Peyer's patch (tissue), 4 donors: Measurements from ENCODE around the gene COL27A1. TPM values are rescaled to one million over a fixed set of nuclear protein-coding genes. Genes with fewer than 3 reads are reported as not detected.

Experiments used
- DNase-seq, 3 donors: peaks; one replicate each; pipeline ENCODE4 v3.0.0-alpha.2; 2017 to 2019
- H3K27ac ChIP-seq, 4 donors: fragments of 200-600 bp; sonication (generic); one replicate each; pipeline ENCODE4 v1.5.1; 2016 to 2019
- H3K27me3 ChIP-seq, 2 donors: fragments of 200-600 bp; sonication (generic); one replicate each; pipeline ENCODE4 v1.5.1; 2019
- H3K36me3 ChIP-seq, 3 donors: fragments of 200-600 bp; sonication (generic); one replicate each; pipeline ENCODE4 v1.5.1; 2016 to 2019
- H3K4me1 ChIP-seq, 4 donors: fragments of 200-600 bp; sonication (generic); one replicate each; pipeline ENCODE4 v1.5.1; 2016 to 2019
- H3K4me3 ChIP-seq, 4 donors: fragments of 200-600 bp; sonication (generic); 1 replicate in 3 of 4; 2 replicates in 1 of 4; pipeline ENCODE4 v1.5.1; 2016 to 2019; ENCODE audit warnings: mild to moderate bottlenecking in 1 of 4
- H3K9me3 ChIP-seq, 4 donors: fragments of 200-600 bp; sonication (generic); one replicate each; pipeline ENCODE4 v1.5.1; 2016 to 2019; ENCODE audit warnings: mild to moderate bottlenecking in 1 of 4
- POLR2A ChIP-seq, 2 donors: fragments of 450-650 bp; IDR thresholded peaks; one replicate each; pipeline ENCODE4 v1.5.1; 2017; ENCODE audit warnings: antibody characterized with exemption in 2 of 2, mild to moderate bottlenecking in 2 of 2, moderate library complexity in 2 of 2
- total RNA-seq, 4 donors: library from RNA; depleted of rRNA; stranded (reverse); fragments of >200 nt; gene quantifications; one replicate each; pipeline ENCODE4 v1.1.0, GENCODE V29; 2016
- TF ChIP-seq, protein P1 (sequence below), 6 experiments: fragments of 450-650 bp in 4 of 6; fragments of 200-600 bp in 2 of 6; sonication (generic) in 1 of 6; IDR thresholded peaks; one replicate each; pipeline ENCODE4 v1.5.1; 2017 to 2019; ENCODE audit warnings: antibody characterized with exemption in 6 of 6, mild to moderate bottlenecking in 3 of 6, moderate library complexity in 1 of 6

Gene COL27A1
- total RNA-seq, 4 donors from 2014 or later = 5.8 to 23.1 (median 7.2) TPM

DNA sequence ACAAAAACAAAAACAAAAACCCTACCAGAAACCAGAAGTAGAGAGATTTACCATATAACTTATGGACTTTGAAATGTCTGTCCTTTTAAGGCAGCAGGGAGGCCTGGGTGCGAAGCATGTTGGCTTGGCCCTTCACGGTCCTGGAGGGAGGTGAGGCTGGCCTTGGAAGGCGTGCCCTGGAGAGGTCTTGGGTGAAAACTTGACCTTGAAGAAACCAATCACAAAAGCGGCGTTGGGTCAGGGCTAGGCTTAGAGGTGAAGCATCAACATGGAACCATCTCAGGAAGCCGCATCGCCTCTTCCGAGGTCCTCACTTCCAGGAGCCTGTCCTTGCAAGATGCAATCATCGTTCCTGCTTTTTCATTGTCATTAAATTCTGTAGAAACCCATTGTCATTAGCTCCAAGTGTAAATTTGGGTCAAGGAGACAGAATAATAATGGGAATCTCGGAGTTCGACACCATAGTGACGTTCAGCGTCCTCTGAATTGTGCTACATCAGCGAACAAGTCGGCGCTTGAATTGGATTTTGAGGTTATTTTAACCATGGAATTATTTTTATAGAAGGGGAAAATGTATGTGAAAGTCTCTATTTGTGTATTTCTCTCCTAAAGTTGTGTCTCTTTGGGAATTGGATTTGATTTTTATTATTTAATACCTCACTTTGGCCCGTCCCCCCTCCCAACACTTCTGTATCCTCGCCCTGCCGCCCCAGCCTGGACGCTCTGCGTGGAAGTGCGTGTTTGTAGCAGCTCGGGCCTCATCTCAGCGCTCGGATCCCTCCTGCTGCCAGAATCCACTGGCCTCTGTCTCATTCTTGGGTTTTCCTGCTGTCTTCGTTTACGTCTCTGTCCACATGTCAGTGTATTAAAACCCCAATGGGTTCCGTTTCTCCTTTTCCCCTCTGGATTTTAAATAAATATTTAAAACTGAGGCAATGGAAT, 156.5 kb downstream of the COL27A1 start:
- H3K9me3 ChIP-seq = no peaks in the 10 kb centered on the region
- H3K4me1 ChIP-seq = no peaks in the 10 kb centered on the region
- no peak overlapping the region for H3K4me3 ChIP-seq
- no peak overlapping the region for H3K27ac ChIP-seq
- DNase-seq = peak in 2 of 3 donors; percentile 13 to 30
- TF ChIP-seq POLR2A (IDR thresholded peaks at IDR 0.05) = no peak
- TF ChIP-seq, protein P1, sequence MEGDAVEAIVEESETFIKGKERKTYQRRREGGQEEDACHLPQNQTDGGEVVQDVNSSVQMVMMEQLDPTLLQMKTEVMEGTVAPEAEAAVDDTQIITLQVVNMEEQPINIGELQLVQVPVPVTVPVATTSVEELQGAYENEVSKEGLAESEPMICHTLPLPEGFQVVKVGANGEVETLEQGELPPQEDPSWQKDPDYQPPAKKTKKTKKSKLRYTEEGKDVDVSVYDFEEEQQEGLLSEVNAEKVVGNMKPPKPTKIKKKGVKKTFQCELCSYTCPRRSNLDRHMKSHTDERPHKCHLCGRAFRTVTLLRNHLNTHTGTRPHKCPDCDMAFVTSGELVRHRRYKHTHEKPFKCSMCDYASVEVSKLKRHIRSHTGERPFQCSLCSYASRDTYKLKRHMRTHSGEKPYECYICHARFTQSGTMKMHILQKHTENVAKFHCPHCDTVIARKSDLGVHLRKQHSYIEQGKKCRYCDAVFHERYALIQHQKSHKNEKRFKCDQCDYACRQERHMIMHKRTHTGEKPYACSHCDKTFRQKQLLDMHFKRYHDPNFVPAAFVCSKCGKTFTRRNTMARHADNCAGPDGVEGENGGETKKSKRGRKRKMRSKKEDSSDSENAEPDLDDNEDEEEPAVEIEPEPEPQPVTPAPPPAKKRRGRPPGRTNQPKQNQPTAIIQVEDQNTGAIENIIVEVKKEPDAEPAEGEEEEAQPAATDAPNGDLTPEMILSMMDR (IDR thresholded peaks at IDR 0.05) = no peak
- no peaks in the 10 kb centered on the region for H3K36me3 ChIP-seq
- H3K27me3 ChIP-seq = no peaks in the 10 kb centered on the region

- peak in 1 of 3 donors; percentile 33 for DNase-seq
- no peak overlapping the region for H3K27ac ChIP-seq
- H3K9me3 ChIP-seq = no peaks in the 10 kb centered on the region
- H3K36me3 ChIP-seq = no peaks in the 10 kb centered on the region
- no peaks in the 10 kb centered on the region for H3K4me1 ChIP-seq
- H3K4me3 ChIP-seq = no peak overlapping the region
- H3K27me3 ChIP-seq = no peaks in the 10 kb centered on the region
- TF ChIP-seq POLR2A (IDR thresholded peaks at IDR 0.05) = no peak
- TF ChIP-seq, protein P1 (IDR thresholded peaks at IDR 0.05) = no peak
Measured at GRCh38 chr9:114312513-114312875, 157.2 kb downstream of the COL27A1 start.

- Histone ChIP-seq H3K4me3 (no peak overlapping the region), H3K27ac (no peak overlapping the region), H3K36me3 (no peaks in the 10 kb centered on the region), H3K9me3 (no peaks in the 10 kb centered on the region), H3K27me3 (no peaks in the 10 kb centered on the region), H3K4me1 (no peaks in the 10 kb centered on the region)
- TF ChIP-seq POLR2A (IDR thresholded peaks at IDR 0.05) = no peak
- TF ChIP-seq, protein P1 (IDR thresholded peaks at IDR 0.05) = no peak
- peak in 2 of 3 donors; percentile 11 to 22 for DNase-seq
Measured at GRCh38 chr9:114313186-114313585, 157.8 kb downstream of the COL27A1 start.

GRCh38 chr9:114314256-114314867, 159.0 kb downstream of the COL27A1 start:
- Histone ChIP-seq H3K27ac (no peak overlapping the region), H3K36me3 (no peaks in the 10 kb centered on the region), H3K4me3 (no peak overlapping the region), H3K9me3 (no peaks in the 10 kb centered on the region), H3K4me1 (no peaks in the 10 kb centered on the region), H3K27me3 (no peaks in the 10 kb centered on the region)
- TF ChIP-seq POLR2A (IDR thresholded peaks at IDR 0.05) = no peak
- TF ChIP-seq, protein P1 (IDR thresholded peaks at IDR 0.05) = no peak
- DNase-seq = peak in 2 of 3 donors; percentile 9 to 22

GRCh38 chr9:114314881-114315722, 159.8 kb downstream of the COL27A1 start:
- Histone ChIP-seq H3K27me3 (no peaks in the 10 kb centered on the region), H3K36me3 (no peaks in the 10 kb centered on the region), H3K4me3 (no peak overlapping the region), H3K27ac (no peak overlapping the region), H3K9me3 (no peaks in the 10 kb centered on the region), H3K4me1 (no peaks in the 10 kb centered on the region)
- peak in 2 of 3 donors; percentile 16 to 29 for DNase-seq
- TF ChIP-seq, protein P1 (IDR thresholded peaks at IDR 0.05) = no peak
- no peak for TF ChIP-seq POLR2A (IDR thresholded peaks at IDR 0.05)
